GM21423 (cell line): Measurements from ENCODE around the gene SPATA16.
"Not testable (repeated sequence)": the region's sequence is repeated elsewhere in the genome, so short reads cannot be mapped to it uniquely, and the experiment has no call there.

Experiments used
- ATAC-seq: cut with Tn5 transposase; IDR thresholded peaks from one replicate; pipeline ENCODE4 v1.9.1; 2021; ENCODE audit warnings: mild to moderate bottlenecking, moderate library complexity; ENCODE audit not compliant: unreplicated experiment

SPATA16 gene

GRCh38 chr3:172885704-172886103 is 255.3 kb downstream of the SPATA16 start:
- ATAC-seq, result no peak

GRCh38 chr3:172882563-172882962 is 258.5 kb downstream of the SPATA16 start:
- ATAC-seq, result no peak

GRCh38 chr3:172879381-172879780 is 261.7 kb downstream of the SPATA16 start:
- ATAC-seq, result not testable (repeated sequence)

- ATAC-seq, result no peak
Observed at GRCh38 chr3:172877011-172877410, 264.0 kb downstream of the SPATA16 start.

- ATAC-seq, result no peak
Observed at GRCh38 chr3:172876297-172876696, 264.7 kb downstream of the SPATA16 start.

GRCh38 chr3:172875039-172875438 is 266.0 kb downstream of the SPATA16 start:
- ATAC-seq, result no peak

- no peak for ATAC-seq
Observed at GRCh38 chr3:172869784-172870518, 271.1 kb downstream of the SPATA16 start.

GRCh38 chr3:172869368-172869771 is 271.7 kb downstream of the SPATA16 start:
- no peak for ATAC-seq

GRCh38 chr3:172868582-172869200 is 272.3 kb downstream of the SPATA16 start:
- no peak for ATAC-seq

- ATAC-seq, result not testable (repeated sequence)
Observed at GRCh38 chr3:172866726-172867350, 274.2 kb downstream of the SPATA16 start.

GRCh38 chr3:172859041-172859440 is 282.0 kb downstream of the SPATA16 start:
- ATAC-seq, result no peak

GRCh38 chr3:172856795-172857742 is 284.0 kb downstream of the SPATA16 start:
- ATAC-seq, result no peak

- ATAC-seq, result no peak
Observed at GRCh38 chr3:172855037-172855436, 286.0 kb downstream of the SPATA16 start.

GRCh38 chr3:172853921-172854666 is 286.9 kb downstream of the SPATA16 start:
- no peak for ATAC-seq

GRCh38 chr3:172853005-172853404 is 288.0 kb downstream of the SPATA16 start:
- ATAC-seq, result no peak

- no peak for ATAC-seq
Observed at GRCh38 chr3:172848910-172849309, 292.1 kb downstream of the SPATA16 start.

GRCh38 chr3:172847292-172847691 is 293.7 kb downstream of the SPATA16 start:
- no peak for ATAC-seq

- no peak for ATAC-seq
Observed at GRCh38 chr3:172846706-172847105, 294.3 kb downstream of the SPATA16 start.

GRCh38 chr3:172846103-172846561 is 294.9 kb downstream of the SPATA16 start:
- peak; percentile 65 for ATAC-seq

- ATAC-seq, result no peak
Observed at GRCh38 chr3:172844428-172844827, 296.6 kb downstream of the SPATA16 start.
